ENCODE results near the gene NTMT1.

- no peak for TF ChIP-seq CTCF (IDR thresholded peaks at IDR 0.05; ENCODE audit: low read depth, low read length)
- TF ChIP-seq EZH2phosphoT487 (IDR thresholded peaks at IDR 0.05; ENCODE audit: low read depth): no peak
These were observed 30.9 kb downstream of the NTMT1 start for GRCh38 chr9:129656795-129657390.
